ENCODE results near the gene ACRBP. TPM values are rescaled to one million over a fixed set of nuclear protein-coding genes. Genes with fewer than 3 reads are reported as not detected.

The ACRBP gene
- total RNA-seq, 1 donor from 2014 or later, result 2.2 TPM

- peak; percentile 38 for ATAC-seq
- intact Hi-C loops (cut with micrococcal nuclease), result no loop called here
- DNase-seq, result no peak
Measured at GRCh38 chr12:6653342-6653741, 6.1 kb upstream of the ACRBP start.

GRCh38 chr12:6652391-6652790 is 5.2 kb upstream of the ACRBP start:
- no peak for DNase-seq
- intact Hi-C loops (cut with micrococcal nuclease), result no loop called here
- ATAC-seq, result no peak

- ATAC-seq (no peak), DNase-seq (no peak)
- intact Hi-C loops (cut with micrococcal nuclease), result no loop called here
Measured at GRCh38 chr12:6650832-6651231, 3.6 kb upstream of the ACRBP start.

- intact Hi-C loops (cut with micrococcal nuclease), result no loop called here
- DNase-seq (no peak), ATAC-seq (peak; percentile 12)
Measured at GRCh38 chr12:6646276-6647082, 753 bp downstream of the ACRBP start.

GRCh38 chr12:6644903-6645302 is 2.3 kb downstream of the ACRBP start:
- intact Hi-C loops (cut with micrococcal nuclease), result no loop called here
- DNase-seq (peak; percentile 57), ATAC-seq (no peak)

- ATAC-seq (peak; percentile 45), DNase-seq (no peak)
- intact Hi-C loops (cut with micrococcal nuclease), result no loop called here
Measured at GRCh38 chr12:6644257-6644596, 3.0 kb downstream of the ACRBP start.

- no peak for DNase-seq
- ATAC-seq, result peak; percentile 27
- intact Hi-C loops (cut with micrococcal nuclease), result no loop called here
Measured at GRCh38 chr12:6643569-6644256, 3.5 kb downstream of the ACRBP start.

- intact Hi-C loops (cut with micrococcal nuclease), result no loop called here
- ATAC-seq, result no peak
- DNase-seq, result no peak
Measured at GRCh38 chr12:6641131-6641530, 6.1 kb downstream of the ACRBP start.

GRCh38 chr12:6640497-6640896 is 6.7 kb downstream of the ACRBP start:
- ATAC-seq, result no peak
- intact Hi-C loops (cut with micrococcal nuclease), result no loop called here
- no peak for DNase-seq

GRCh38 chr12:6639151-6639801 is 8.0 kb downstream of the ACRBP start:
- intact Hi-C loops (cut with micrococcal nuclease), result no loop called here
- DNase-seq (no peak), ATAC-seq (no peak)

GRCh38 chr12:6638305-6638704 is 8.9 kb downstream of the ACRBP start:
- ATAC-seq (peak; percentile 12), DNase-seq (no peak)
- intact Hi-C loops (cut with micrococcal nuclease), result no loop called here

- ATAC-seq (peak; percentile 44), DNase-seq (no peak)
- intact Hi-C loops (cut with micrococcal nuclease), result no loop called here
Measured at GRCh38 chr12:6635856-6636531, 11.2 kb downstream of the ACRBP start, which contains the start of gene LPAR5. LPAR5 (minus strand) TSS chr12:6635959; CDS start chr12:6621248, 14,711 bp downstream.

- ATAC-seq, result no peak
- DNase-seq, result no peak
- intact Hi-C loops (cut with micrococcal nuclease), result no loop called here
Measured at GRCh38 chr12:6635375-6635855, 11.8 kb downstream of the ACRBP start.

- DNase-seq (no peak), ATAC-seq (peak; percentile 41)
Measured at GRCh38 chr12:6632026-6632983, 14.9 kb downstream of the ACRBP start.

GRCh38 chr12:6631549-6631961 is 15.7 kb downstream of the ACRBP start:
- intact Hi-C loops (cut with micrococcal nuclease), result no loop called here
- DNase-seq (peak; percentile 52), ATAC-seq (peak; percentile 87)

More at GRCh38 chr12:6632026-6632983, 14.9 kb downstream of the ACRBP start:
- intact Hi-C loops (cut with micrococcal nuclease), result no loop called here

GRCh38 chr12:6630736-6631135 is 16.5 kb downstream of the ACRBP start:
- ATAC-seq (peak; percentile 7), DNase-seq (no peak)
- intact Hi-C loops (cut with micrococcal nuclease), result no loop called here

GRCh38 chr12:6627616-6628015 is 19.6 kb downstream of the ACRBP start:
- intact Hi-C loops (cut with micrococcal nuclease), result no loop called here
- DNase-seq, result no peak
- no peak for ATAC-seq

- ATAC-seq (no peak), DNase-seq (no peak)
- intact Hi-C loops (cut with micrococcal nuclease), result no loop called here
Measured at GRCh38 chr12:6626654-6627283, 20.5 kb downstream of the ACRBP start.
